Globus pallidus (tissue), 1 donor: ENCODE results near the gene ABHD17A.

ENCODE experiments used
- DNase-seq: peaks from one replicate; pipeline ENCODE4 v3.0.0-alpha.2; 2015; ENCODE audit warnings: low spot score

Gene ABHD17A

DNA sequence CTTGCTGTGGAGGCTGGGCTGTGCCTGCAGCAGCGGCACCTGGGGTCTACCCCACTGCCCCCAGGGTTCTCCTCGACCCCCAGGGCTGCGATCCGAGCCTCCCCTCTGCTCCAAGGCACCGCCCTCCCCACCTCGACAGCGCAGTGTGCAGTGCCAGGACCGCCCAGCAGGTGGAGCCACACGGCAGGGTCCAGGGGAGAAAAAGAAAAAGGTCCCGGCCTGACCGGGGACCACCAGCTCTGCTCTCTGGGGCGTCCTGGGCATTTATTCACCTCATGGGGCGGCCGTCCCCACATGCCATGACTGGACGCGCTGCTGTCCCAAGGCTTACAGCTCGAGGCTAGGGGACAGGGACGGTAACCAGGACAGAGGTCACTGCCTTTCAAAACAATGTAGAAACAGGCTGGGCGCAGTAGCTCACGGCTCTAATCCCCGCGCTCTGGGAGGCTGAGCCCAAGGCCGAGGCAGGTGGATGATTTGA is 47.6 kb downstream of the ABHD17A start:
- DNase-seq, result no peak

DNA sequence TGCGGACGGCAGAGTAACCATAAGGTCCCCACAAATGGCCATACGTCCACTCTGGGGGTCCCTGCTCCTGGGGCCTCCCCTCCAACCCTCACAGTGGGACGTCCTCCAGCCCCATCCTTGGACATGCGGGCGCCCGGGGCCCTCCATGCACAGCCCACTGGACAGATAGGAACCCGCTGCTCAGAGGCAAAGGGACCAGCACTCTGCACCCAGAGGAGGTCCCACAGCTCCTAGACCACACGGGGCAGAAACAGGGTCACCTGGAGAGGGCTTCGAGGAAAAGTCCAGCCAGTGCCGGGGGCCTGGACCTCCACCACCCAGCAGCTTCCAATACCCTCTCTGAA is 48.1 kb downstream of the ABHD17A start:
- no peak for DNase-seq

DNA sequence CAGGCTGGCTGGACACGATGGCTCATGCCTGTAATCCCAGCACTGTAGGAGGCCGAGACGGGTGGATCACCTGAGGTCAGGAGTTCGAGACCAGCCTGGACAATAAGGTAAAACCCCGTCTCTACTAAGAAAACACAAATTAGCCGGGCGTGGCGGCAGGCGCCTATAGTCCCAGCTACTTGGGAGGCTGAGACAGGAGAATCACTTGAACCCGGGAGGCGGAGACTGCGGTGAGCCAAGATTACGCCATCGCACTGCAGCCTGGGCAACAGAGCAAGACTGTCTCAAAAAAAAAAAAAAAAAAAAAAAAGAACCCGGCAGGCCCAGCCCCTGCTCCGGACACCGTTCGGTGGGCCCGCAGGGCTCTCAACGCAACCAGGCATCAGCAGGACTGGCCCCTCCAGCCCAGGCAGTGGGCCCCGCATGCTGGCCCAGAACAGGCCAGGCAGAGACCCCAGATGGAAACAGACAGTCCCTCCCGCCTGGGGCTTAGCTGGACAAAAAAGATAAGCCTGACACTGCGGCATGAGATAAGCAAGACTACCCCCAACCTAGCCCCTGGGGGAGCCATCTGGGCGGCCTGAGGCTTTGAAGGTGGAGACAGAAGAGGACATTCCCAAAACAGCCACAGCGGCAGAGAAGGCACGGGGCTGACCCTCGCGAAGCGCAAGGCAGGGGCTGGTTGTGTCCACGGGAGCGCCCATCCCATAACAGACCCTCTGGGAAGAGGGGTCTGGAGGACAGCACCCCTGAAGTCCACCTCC is 48.7 kb downstream of the ABHD17A start:
- no peak for DNase-seq

DNA sequence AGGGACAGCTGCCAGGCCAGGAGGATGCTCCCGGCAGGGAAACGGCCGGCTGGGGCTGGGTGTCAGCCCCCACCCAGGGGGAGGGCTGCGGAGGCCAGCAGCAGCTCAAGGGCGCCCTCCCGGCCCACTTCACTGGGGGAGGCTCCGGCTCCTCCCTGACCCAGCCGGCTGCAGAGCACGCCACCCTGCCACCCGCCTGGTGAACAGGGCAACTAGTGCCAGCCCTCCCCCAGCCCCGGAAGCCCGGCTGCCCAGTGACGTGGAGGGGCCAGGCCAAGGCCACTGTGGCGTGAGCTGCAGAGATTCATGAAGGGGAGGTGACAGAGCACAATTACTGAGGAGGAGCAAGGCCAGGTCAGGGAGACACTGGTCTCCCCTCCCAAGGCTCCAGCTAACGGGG is 51.8 kb downstream of the ABHD17A start:
- peak; percentile 37 for DNase-seq

DNA sequence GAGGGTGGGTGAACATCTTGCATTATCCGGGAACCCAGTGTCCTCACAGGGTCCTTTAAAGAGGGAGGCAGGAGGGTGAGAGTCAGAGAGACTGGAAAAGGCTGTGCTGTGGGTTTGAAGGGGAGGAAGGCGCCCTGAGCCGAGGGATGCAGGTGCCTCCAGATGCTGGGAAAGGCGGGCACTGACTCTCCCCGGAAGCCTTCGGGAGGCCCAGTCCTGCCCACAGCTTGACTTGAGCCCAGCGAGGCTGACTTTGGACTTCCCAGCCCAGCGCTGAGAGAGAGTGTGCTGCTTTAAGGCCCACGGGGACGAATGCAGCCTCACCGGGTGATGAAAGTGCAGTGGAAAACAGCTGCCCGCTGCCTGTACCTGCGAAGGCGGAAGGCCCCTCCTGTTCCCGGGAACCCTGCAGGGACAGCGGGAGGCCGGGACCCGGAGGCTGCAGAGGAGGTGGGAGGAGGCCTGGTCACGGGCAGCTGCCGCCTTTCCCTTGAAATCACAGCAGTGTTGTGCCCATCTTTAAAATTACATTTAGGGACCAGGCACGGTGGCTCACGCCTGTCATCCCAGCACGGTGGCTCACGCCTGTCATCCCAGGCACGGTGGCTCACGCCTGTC is 53.1 kb downstream of the ABHD17A start:
- no peak for DNase-seq

DNA sequence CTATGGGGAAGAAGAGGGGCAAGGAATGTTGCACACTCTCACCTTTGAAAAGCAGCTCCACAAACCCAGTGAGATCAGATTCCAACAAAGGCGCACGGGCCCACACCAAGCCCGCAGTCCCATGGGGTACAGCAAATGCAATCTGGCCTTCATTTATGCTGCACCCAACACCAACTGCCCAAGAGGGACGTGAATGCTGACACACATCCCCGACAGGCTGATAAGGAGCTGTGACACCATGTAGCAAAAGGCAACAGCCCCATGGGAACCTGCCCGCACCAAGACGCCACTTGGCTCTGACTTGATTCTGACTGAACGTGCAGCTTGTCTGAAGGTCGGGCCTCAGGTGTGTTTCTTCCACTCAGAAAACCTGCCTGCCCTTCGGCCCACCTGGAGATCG is 54.3 kb downstream of the ABHD17A start:
- DNase-seq, result no peak

DNA sequence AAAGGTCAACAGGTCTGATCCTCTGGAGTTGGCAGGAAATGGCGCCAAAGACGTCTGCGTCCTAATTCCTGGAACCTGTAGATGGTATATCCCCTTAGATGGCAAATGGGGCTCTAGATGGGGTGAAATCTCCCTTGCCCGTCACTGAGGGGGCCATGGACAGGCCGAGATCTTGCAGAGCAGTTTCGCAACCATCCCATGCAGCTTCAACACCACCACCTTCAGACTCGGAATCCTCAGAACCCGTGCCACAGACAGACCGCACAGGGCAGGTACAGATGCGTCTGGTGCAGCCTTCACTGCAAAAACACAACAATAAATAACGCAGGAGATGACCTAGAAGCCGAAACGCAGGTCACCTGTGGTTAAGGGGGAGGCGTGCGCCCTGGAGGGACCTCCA is 54.7 kb downstream of the ABHD17A start:
- no peak for DNase-seq

DNA sequence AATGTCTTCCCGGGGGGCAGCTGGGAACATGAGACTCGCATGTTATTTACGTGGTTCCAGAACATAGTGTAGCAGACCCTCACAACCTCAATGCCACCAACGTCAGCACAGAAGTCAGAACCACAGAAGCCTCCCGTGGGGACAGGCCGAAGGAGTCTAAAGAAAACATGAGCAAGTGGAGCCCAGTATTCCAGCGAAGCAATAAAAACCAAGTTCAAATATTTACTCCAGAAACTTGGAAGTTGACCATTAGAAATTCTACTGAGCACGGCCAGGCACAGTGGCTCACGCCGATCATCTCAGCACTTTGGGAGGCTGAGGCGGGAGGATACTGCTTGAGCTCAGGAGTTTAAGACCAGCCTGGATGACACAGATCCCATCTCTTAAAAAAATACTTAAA is 55.3 kb downstream of the ABHD17A start:
- DNase-seq, result no peak

DNA sequence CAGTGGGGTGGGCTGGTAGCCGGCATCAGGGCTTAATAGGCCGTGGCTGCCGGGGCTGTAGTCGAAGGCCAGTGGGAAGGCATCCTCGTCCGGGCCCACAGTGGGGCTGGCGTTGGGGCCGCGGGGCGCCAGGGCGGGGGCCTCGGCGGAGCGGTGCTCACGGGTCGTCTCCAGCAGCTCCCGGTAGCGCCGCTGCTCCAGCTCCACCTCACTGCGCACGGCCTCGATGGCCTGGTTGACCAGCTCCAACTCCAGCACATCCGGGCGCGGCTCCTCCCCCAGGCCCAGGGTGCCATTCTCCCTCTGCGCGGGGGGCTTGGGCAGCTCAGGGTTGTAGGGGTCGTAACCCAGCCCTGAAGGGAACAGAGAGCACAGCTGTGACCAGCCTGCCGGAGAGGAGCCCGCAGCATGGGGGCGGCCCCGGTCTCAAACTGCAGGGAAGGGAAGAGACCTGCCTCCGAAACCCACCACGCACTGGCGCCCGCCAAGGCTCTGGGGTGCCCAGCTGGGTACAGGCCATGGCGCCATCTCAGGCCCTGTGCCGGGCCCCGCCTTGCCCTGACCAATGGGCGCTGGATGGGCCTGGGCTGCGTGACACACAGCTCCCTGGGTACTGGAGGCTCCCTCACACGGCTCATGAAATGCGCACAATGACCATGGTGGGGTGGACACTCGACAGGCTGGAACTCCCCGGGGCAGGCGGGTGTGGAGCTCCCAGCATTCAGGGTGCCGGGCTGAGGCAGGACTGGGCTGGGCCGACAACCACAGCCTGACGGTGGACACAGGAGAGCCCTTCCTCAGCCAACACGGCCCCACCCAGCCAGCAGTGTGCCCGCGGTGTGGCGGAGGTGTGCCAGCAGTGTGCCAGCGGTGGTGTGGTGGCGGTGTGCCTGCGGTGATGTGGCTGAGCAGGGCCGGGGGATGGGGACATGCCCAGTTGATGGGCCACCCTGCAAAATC is 56.7 kb downstream of the ABHD17A start:
- DNase-seq, result no peak

DNA sequence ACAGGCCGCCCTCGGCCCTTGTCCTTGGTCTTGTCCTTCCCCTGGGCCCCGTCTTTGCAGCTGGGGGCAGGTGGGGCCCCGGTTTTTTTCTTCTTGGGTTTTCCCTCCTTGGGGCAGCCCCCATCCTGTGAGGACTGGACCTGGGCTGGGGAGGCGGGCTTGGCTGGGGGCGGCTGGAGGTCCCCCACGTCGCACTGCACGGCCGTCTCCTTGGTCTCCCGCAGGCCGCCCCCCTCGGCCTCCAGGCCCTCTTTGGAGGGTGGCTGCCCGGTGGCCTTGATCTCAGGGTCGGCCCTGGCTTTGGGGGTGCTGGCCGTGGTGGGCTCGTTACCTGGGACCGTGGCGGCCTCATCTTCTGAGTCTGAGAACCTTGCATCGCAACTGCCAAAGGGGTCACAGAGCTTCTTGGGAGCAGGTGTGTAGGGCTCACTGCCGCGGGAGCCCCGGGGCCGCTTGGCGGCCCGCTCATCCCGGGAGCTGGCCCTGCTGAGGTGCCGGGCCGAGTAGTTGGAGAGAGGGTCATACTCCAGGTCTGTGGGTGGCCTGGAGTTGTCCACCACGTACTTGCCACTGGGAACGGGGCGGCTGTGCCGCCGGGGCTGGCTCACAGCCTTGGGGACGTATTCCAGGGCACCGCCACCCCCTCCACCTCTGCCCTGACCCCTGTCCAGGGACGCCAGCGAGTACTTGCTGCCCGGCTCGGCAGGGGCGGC is 57.6 kb downstream of the ABHD17A start:
- no peak for DNase-seq
